Measurements from ENCODE around the gene NOD1.

NOD1 gene

GRCh38 chr7:30505174-30505697 lies 26.7 kb upstream of the NOD1 start:
- Histone ChIP-seq H3K4me3 (replicated peaks; ENCODE audit: insufficient read depth, low read length) (peak overlapping the region; percentile 94), H3K27me3 (ENCODE audit: insufficient read depth, poor library complexity, severe bottlenecking) (no peaks in the 10 kb centered on the region), H3K27ac (replicated peaks) (peak overlapping the region; percentile 91)
- TF ChIP-seq SPI1 (IDR thresholded peaks at IDR 0.05; ENCODE audit: borderline replicate concordance, low read depth), result peak; percentile 67; the same call in 1 of the 2 replicates
- TF ChIP-seq, protein P1, sequence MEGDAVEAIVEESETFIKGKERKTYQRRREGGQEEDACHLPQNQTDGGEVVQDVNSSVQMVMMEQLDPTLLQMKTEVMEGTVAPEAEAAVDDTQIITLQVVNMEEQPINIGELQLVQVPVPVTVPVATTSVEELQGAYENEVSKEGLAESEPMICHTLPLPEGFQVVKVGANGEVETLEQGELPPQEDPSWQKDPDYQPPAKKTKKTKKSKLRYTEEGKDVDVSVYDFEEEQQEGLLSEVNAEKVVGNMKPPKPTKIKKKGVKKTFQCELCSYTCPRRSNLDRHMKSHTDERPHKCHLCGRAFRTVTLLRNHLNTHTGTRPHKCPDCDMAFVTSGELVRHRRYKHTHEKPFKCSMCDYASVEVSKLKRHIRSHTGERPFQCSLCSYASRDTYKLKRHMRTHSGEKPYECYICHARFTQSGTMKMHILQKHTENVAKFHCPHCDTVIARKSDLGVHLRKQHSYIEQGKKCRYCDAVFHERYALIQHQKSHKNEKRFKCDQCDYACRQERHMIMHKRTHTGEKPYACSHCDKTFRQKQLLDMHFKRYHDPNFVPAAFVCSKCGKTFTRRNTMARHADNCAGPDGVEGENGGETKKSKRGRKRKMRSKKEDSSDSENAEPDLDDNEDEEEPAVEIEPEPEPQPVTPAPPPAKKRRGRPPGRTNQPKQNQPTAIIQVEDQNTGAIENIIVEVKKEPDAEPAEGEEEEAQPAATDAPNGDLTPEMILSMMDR (IDR thresholded peaks at IDR 0.05; ENCODE audit: insufficient read depth, low read length), result no peak
- TF ChIP-seq, protein P2, sequence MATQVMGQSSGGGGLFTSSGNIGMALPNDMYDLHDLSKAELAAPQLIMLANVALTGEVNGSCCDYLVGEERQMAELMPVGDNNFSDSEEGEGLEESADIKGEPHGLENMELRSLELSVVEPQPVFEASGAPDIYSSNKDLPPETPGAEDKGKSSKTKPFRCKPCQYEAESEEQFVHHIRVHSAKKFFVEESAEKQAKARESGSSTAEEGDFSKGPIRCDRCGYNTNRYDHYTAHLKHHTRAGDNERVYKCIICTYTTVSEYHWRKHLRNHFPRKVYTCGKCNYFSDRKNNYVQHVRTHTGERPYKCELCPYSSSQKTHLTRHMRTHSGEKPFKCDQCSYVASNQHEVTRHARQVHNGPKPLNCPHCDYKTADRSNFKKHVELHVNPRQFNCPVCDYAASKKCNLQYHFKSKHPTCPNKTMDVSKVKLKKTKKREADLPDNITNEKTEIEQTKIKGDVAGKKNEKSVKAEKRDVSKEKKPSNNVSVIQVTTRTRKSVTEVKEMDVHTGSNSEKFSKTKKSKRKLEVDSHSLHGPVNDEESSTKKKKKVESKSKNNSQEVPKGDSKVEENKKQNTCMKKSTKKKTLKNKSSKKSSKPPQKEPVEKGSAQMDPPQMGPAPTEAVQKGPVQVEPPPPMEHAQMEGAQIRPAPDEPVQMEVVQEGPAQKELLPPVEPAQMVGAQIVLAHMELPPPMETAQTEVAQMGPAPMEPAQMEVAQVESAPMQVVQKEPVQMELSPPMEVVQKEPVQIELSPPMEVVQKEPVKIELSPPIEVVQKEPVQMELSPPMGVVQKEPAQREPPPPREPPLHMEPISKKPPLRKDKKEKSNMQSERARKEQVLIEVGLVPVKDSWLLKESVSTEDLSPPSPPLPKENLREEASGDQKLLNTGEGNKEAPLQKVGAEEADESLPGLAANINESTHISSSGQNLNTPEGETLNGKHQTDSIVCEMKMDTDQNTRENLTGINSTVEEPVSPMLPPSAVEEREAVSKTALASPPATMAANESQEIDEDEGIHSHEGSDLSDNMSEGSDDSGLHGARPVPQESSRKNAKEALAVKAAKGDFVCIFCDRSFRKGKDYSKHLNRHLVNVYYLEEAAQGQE (IDR thresholded peaks at IDR 0.05; ENCODE audit: insufficient replicate concordance, low read depth), result peak; percentile 23
- TF ChIP-seq GABPA (IDR thresholded peaks at IDR 0.05; ENCODE audit: low read depth), result no peak
- no peak for TF ChIP-seq POLR2AphosphoS5 (IDR thresholded peaks at IDR 0.05; ENCODE audit: low read depth)
- DNase-seq (ENCODE audit: low read depth in 1 of 2, low spot score in 1 of 2), result no peak

DNA sequence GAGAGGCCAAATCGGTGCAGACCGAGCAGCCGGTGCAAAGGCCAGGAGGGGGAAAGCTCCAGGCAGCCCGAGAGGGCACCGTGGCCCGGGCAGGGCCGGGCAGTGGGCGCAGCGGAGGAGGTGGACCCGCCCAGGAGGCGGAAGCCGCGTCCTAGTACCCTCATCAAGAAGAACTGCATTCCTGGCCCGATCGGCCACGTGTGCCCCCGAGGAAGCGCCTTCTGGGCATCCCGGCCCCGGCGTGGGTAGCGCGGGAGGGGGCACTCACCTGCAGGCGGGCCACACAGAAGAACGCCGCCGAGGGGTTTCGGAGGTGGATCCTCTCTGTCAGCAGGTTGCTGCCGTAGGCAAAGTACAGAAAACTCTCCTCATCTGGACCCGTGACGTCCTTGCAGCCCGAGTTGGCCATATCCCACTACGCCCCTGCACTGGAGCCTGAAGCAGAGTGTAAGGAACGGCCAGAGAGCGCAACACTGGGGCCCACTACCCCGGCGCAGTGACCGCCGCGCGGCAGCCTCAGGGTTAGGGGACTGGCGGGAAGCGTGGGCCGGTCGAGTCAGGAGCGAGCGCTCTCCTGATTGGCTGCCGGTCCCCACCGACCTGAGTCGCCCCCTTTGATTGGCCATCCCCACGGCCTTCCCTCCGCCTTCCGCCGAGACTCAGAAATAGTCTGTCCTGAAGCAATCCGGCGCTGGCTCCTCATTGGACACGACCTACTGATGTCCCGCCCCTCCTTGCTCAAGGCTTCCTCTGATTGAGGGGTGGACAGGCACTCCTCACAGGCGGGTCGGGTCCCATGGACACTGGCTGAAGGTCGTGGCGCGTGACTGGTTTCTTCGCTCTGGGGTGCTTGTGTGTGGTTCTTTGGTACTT lies 26.0 kb upstream of the NOD1 start, which contains the start of gene GGCT:
Gene GGCT (minus strand): TSS at position 529 of the 873 bp plus-strand sequence. CDS start 120 bp downstream, at position 409.
- TF ChIP-seq SPI1 (IDR thresholded peaks at IDR 0.05; ENCODE audit: borderline replicate concordance, low read depth), result no peak
- TF ChIP-seq POLR2AphosphoS5 (IDR thresholded peaks at IDR 0.05; ENCODE audit: low read depth), result peak; percentile 90
- peak within 1 kb of the TSS; percentile 91 for H3K27ac ChIP-seq (replicated peaks)
- DNase-seq (ENCODE audit: low read depth in 1 of 2, low spot score in 1 of 2), result peak; percentile 98 to 99
- H3K27me3 ChIP-seq (ENCODE audit: insufficient read depth, poor library complexity, severe bottlenecking), result no peaks in the 10 kb centered on the region
- H3K4me3 ChIP-seq (replicated peaks; ENCODE audit: insufficient read depth, low read length), result peak within 1 kb of the TSS; percentile 94

DNA sequence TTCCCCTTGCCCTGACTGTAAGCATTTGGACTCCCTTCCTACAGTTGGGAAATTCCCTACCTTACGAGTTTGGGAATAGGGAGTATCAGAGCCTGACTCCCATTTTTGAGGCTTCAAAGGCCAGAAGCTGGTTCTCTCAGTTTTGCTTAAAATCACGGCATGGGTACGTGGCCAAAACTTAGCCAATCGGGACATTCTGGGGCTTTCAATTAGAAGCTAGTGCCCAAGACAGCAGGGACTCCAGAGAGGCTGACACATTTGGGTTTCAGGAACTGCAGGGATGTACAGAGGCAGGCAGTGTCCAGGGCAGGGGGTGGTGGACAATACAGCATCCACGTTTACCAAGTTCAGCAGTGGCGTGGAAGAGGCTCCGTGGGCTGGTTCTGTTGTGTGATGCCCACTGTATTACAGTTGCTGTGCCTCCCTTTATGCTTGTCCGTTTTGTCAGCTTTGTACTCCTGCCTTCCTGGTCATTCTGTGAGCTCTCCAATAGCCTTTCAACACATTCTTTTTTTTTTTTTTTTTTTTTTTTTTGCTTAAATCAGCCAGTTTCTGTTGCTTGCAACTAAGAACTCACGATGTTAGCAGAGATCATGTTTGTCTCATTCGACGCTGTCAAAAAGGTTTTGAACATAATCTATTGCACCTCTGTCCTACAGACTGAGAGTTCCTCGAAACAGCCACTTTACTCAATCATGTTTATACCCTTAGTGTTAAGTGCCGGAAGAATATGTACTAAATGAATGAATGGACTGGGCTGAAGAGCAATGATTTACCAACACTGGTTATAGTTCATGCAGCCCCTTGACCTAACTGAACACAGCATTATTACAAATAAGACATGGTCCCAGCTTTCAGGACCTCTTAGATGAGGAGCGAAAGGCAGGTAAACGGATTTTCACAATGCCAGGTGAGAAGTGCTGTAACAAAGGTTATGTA lies 25.0 kb upstream of the NOD1 start:
- peak overlapping the region; percentile 91 for H3K27ac ChIP-seq (replicated peaks)
- peak overlapping the region; percentile 94 for H3K4me3 ChIP-seq (replicated peaks; ENCODE audit: insufficient read depth, low read length)
- no peaks in the 10 kb centered on the region for H3K27me3 ChIP-seq (ENCODE audit: insufficient read depth, poor library complexity, severe bottlenecking)
- no peak for DNase-seq (ENCODE audit: low read depth in 1 of 2, low spot score in 1 of 2)
- TF ChIP-seq, protein P2 (IDR thresholded peaks at IDR 0.05; ENCODE audit: insufficient replicate concordance, low read depth), result no peak
- TF ChIP-seq SPI1 (IDR thresholded peaks at IDR 0.05; ENCODE audit: borderline replicate concordance, low read depth) (no peak), GABPA (IDR thresholded peaks at IDR 0.05; ENCODE audit: low read depth) (no peak), POLR2AphosphoS5 (IDR thresholded peaks at IDR 0.05; ENCODE audit: low read depth) (no peak; the same call in 1 of the 2 replicates)
- TF ChIP-seq, protein P1 (IDR thresholded peaks at IDR 0.05; ENCODE audit: insufficient read depth, low read length), result no peak
